HT-29 (cell line): ENCODE data around the gene NMUR2. TPM values are rescaled to one million over a fixed set of nuclear protein-coding genes. Genes with fewer than 3 reads are reported as not detected.
A peak's percentile ranks its signal among the peaks of the same experiment; 100 is the strongest.

Experiments
- DNase-seq: peaks from one replicate; pipeline ENCODE4 v3.0.0-alpha.2; 2015; ENCODE audit warnings: low spot score
- total RNA-seq: library from RNA; depleted of rRNA; stranded (reverse); fragments of >200 nt; shearing (Covaris generic); gene quantifications from 2 replicates; pipeline ENCODE4 v1.2.3, GENCODE V29; 2014; rRNA removed

NMUR2 gene
- total RNA-seq, result 20.6 and 26.2 TPM in 2 replicates

GRCh38 chr5:152405145-152405544, at the start of gene NMUR2:
Gene NMUR2, minus strand, starts transcription at chr5:152405279. Its CDS starts 166 bp downstream, at chr5:152405113.
- peak; percentile 85 for DNase-seq

DNA sequence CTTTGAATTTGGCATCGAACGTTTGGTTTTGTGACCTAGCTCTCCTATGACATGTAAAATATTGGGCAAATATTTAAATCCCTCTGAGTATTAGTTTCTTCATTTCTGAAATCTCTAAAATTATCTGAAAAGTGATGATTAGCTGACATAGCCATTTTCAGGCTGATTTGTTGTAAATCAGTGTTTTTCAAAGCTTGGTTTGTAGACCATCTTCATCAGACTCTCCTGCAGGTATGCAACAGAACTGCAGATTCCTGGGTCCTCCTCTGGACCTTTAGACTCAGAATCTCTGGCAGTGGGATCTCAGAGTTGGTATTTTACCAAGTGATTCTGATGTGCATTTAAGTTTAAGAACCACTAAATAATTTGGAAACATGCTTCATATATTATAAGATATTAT, 38.9 kb upstream of the NMUR2 start:
- no peak for DNase-seq

DNA sequence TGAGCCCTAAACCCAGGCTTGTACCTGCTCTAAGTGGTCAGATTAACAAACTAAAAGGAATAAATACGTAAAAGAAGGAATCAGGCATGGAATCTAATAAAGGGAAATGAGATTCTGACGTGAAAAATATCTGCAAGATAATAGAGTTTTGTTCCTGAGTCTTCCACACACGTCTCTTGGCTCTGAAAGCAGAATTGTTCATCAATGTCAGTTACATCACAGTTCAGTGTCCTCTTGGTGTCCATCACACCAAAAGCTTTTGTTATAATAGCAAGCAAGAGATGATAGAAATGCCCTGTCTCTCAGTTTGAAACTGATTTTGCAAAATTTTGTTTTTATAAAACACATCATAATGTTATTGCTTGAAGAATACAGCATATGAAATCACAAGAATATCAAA, 34.7 kb upstream of the NMUR2 start:
- DNase-seq, result no peak

DNA sequence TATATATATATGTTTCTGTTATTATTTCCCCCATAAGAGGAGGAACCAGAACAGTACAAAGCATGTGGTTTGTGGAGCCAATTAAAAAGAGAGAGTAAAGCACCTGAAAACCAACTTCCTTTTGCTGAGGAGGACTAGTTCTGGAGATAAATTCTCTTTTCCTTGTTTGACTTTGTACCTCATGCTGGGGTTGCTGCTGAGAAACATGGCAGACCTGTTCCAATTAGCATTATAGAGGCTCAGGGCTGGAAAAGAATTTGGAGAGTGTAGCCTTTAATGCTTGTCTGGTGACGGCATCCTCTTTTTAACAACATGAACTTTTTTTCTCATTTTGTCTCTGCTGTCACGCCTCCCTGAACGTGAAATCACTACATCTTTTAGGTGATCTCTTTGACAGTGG, 32.8 kb upstream of the NMUR2 start:
- no peak for DNase-seq

- no peak for DNase-seq
Measured at GRCh38 chr5:152427721-152428120, 22.6 kb upstream of the NMUR2 start.

DNA sequence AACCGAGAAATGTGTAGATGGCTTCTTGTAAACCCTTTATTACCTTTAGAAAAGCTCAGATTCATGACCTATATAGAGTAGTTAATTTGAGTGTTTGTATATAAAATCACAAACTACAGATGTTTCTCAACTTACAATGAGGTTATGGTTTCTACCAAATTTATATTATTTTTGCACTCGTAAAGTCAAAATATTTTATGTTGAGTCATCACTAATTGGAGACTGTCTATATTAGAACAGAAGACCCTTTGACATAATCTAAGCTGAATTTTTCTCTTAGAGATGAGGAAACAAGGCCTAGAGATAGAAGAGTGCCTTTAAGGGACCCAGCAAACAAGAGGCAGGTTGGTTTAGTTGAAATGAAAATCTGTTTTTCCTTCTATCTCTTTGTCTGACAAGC, 20.0 kb upstream of the NMUR2 start:
- no peak for DNase-seq

- no peak for DNase-seq
Measured at GRCh38 chr5:152424501-152424900, 19.4 kb upstream of the NMUR2 start.

- DNase-seq, result no peak
Measured at GRCh38 chr5:152422081-152422480, 17.0 kb upstream of the NMUR2 start.

GRCh38 chr5:152412129-152412528, 7.0 kb upstream of the NMUR2 start:
- no peak for DNase-seq

DNA sequence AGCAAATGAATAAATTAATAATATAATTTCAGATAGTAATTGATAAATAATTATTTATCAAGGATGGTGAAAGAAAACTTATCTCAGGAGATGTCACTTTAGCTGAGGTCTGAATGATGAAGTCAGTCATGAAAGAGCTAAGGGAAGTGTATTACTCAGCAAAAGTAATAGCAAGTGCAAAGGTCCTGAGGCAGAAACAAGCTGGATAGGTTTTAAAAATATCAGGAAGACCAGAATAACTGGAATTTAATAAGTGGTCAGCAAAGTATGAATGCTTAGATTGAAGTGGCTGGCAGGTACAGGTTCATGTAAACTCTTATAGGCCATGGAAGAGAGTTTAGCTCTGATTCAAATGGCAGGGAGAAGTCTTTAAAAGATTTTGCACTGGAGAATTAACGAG, 1.0 kb upstream of the NMUR2 start:
- no peak for DNase-seq

DNA sequence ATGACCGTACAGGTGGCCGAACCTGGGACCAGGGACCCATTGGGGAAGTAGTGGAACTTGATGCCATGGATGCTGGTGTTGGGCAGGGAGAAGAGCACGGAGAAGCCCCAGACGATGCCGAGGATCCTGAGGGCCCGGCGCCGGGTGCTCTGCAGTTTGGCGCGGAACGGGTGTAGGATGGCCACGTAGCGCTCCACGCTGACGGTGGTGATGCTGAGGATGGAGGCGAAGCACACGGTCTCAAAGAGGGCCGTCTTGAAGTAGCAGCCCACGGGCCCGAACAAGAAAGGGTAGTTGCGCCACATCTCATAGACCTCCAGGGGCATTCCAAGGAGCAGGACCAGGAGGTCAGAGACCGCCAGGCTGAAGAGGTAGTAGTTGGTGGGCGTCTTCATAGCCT, 585 bp downstream of the NMUR2 start:
- peak; percentile 35 for DNase-seq

DNA sequence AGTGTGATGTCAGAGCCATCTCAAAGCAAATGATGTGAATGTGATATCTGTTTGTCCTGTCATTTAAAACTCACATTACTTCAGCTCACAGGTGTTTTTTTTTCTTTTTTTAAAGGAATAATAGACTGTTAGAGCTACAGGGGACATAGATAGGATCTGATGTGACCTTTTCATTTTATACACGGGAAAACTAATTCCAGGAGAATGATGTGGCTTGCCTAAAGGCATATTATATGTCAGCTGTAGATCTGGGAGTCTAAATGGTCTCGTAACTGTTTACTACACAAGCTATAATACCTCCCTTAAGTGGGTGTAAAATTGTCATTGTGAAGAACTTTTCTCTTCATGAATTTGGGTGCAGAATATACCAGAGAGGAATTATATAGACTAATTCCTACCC, 2.0 kb downstream of the NMUR2 start:
- DNase-seq, result peak; percentile 26

GRCh38 chr5:152400846-152401245, 4.2 kb downstream of the NMUR2 start:
- no peak for DNase-seq

DNA sequence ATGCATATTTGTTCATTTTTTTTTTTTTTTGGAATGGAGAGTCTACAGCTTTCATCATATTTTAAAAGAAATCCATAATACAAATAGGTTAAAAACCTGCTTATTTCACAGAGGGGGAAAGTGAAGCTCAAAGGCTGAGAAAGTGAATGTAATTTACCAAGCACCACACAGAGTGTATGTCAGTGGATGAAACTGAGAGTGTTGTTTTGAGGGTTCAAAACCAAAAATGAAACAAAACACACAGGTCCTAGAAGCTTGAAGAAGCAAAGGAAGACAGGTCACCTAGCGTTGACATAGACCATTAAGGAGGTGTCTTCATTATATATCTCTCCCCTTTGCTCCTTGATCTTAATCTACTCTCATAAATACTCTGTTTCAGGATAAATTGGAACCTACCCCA, 7.5 kb downstream of the NMUR2 start:
- no peak for DNase-seq

- no peak for DNase-seq
Measured at GRCh38 chr5:152393441-152393840, 11.6 kb downstream of the NMUR2 start.

GRCh38 chr5:152389208-152389849, 15.8 kb downstream of the NMUR2 start:
- peak; percentile 36 for DNase-seq

- no peak for DNase-seq
Measured at GRCh38 chr5:152388610-152389009, 16.5 kb downstream of the NMUR2 start.

GRCh38 chr5:152380415-152381123, 24.5 kb downstream of the NMUR2 start:
- no peak for DNase-seq

- peak; percentile 19 for DNase-seq
Measured at GRCh38 chr5:152379331-152379730, 25.7 kb downstream of the NMUR2 start.

GRCh38 chr5:152378730-152379129, 26.3 kb downstream of the NMUR2 start:
- DNase-seq, result no peak

GRCh38 chr5:152376886-152377285, 28.2 kb downstream of the NMUR2 start:
- DNase-seq, result no peak

DNA sequence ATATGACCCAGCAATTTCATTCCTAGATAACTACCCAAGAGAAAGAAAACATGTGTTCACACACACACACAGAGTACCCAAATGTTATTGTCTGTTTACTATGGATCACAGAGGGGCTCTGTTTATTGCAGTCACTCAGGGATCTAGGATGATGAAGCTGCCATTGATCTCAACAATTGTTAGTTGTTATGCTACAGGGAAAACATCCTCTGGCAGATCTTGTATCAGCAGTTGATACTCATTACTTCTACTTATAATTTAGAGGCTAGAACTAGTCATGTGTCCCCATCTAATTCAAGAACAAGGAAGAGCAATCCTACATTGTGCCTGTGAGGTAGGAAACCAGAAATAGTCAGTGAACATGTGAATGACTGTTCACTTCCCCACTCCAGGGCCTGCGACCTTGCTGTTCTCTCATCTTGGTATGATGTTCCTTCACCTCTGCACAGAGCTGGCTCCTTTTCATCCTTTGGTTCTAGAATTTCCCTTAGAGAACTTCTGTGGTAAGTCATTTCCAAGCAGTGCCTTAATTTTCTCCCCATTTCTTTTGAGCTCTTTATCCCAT, 30.3 kb downstream of the NMUR2 start:
- DNase-seq, result no peak

- no peak for DNase-seq
Measured at GRCh38 chr5:152372875-152373274, 32.2 kb downstream of the NMUR2 start.
